Measurements from ENCODE around the gene SLC25A26. TPM values are rescaled to one million over a fixed set of nuclear protein-coding genes. Genes with fewer than 3 reads are reported as not detected.

The SLC25A26 gene
- total RNA-seq, 4 donors from 2014 or later, result 20.1 to 44.4 (median 23.2) TPM

- Histone ChIP-seq H3K9me3 (no peaks in the 10 kb centered on the region), H3K4me1 (peaks cover 0 to 86% (median 24%) of the 10 kb centered on the region in 4 donors), H3K36me3 (peaks cover 0 to 34% (median 0%) of the 10 kb centered on the region in 3 donors), H3K27ac (no peak overlapping the region), H3K27me3 (no peaks in the 10 kb centered on the region), H3K4me3 (no peak overlapping the region)
- 49 to 51% methylated on average over 2 of the region's 2 CpGs for WGBS, 2 donors
- no peak for DNase-seq (ENCODE audit: low spot score in 2 of 2)
- no peak for TF ChIP-seq EP300 (IDR thresholded peaks at IDR 0.05)
- TF ChIP-seq, protein P1, sequence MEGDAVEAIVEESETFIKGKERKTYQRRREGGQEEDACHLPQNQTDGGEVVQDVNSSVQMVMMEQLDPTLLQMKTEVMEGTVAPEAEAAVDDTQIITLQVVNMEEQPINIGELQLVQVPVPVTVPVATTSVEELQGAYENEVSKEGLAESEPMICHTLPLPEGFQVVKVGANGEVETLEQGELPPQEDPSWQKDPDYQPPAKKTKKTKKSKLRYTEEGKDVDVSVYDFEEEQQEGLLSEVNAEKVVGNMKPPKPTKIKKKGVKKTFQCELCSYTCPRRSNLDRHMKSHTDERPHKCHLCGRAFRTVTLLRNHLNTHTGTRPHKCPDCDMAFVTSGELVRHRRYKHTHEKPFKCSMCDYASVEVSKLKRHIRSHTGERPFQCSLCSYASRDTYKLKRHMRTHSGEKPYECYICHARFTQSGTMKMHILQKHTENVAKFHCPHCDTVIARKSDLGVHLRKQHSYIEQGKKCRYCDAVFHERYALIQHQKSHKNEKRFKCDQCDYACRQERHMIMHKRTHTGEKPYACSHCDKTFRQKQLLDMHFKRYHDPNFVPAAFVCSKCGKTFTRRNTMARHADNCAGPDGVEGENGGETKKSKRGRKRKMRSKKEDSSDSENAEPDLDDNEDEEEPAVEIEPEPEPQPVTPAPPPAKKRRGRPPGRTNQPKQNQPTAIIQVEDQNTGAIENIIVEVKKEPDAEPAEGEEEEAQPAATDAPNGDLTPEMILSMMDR (IDR thresholded peaks at IDR 0.05), result no peak
- no peak for TF ChIP-seq POLR2A (IDR thresholded peaks at IDR 0.05)
These were observed 176.9 kb downstream of the SLC25A26 start for GRCh38 chr3:66397745-66398144.

GRCh38 chr3:66398228-66399025 is 177.6 kb downstream of the SLC25A26 start:
- WGBS, 2 donors, result 78 to 79% methylated on average over 9 of the region's 9 CpGs
- no peak for DNase-seq (ENCODE audit: low spot score in 2 of 2)
- H3K27me3 ChIP-seq, result no peaks in the 10 kb centered on the region
- H3K4me3 ChIP-seq, result no peak overlapping the region
- no peaks in the 10 kb centered on the region for H3K9me3 ChIP-seq
- peaks cover 0 to 30% (median 0%) of the 10 kb centered on the region in 3 donors for H3K36me3 ChIP-seq
- TF ChIP-seq, protein P1 (IDR thresholded peaks at IDR 0.05), result no peak
- no peak for TF ChIP-seq EP300 (IDR thresholded peaks at IDR 0.05)
- TF ChIP-seq POLR2A (IDR thresholded peaks at IDR 0.05), result no peak
- H3K27ac ChIP-seq, result peak overlapping the region in 1 of 4 donors; percentile 19
- H3K4me1 ChIP-seq, result peaks cover 0 to 86% (median 27%) of the 10 kb centered on the region in 4 donors

- WGBS, 2 donors, result 80 to 86% methylated on average over 10 of the region's 10 CpGs
- H3K4me1 ChIP-seq, result peaks cover 0 to 82% (median 27%) of the 10 kb centered on the region in 4 donors
- no peak overlapping the region for H3K4me3 ChIP-seq
- no peaks in the 10 kb centered on the region for H3K27me3 ChIP-seq
- no peak for TF ChIP-seq EP300 (IDR thresholded peaks at IDR 0.05)
- no peak for TF ChIP-seq POLR2A (IDR thresholded peaks at IDR 0.05)
- TF ChIP-seq, protein P1 (IDR thresholded peaks at IDR 0.05), result no peak
- H3K36me3 ChIP-seq, result peaks cover 0 to 34% (median 0%) of the 10 kb centered on the region in 3 donors
- no peaks in the 10 kb centered on the region for H3K9me3 ChIP-seq
- H3K27ac ChIP-seq, result peak overlapping the region in 2 of 4 donors; percentile 70 to 79
- DNase-seq (ENCODE audit: low spot score in 2 of 2), result no peak
These were observed 178.9 kb downstream of the SLC25A26 start for GRCh38 chr3:66399529-66400232.

GRCh38 chr3:66400411-66401156 is 179.8 kb downstream of the SLC25A26 start:
- peaks cover 0 to 40% (median 0%) of the 10 kb centered on the region in 3 donors for H3K36me3 ChIP-seq
- H3K4me3 ChIP-seq, result no peak overlapping the region
- peak overlapping the region in 2 of 4 donors; percentile 70 to 79 for H3K27ac ChIP-seq
- no peaks in the 10 kb centered on the region for H3K27me3 ChIP-seq
- no peaks in the 10 kb centered on the region for H3K9me3 ChIP-seq
- peaks cover 0 to 80% (median 27%) of the 10 kb centered on the region in 4 donors for H3K4me1 ChIP-seq
- WGBS, 2 donors, result 49 to 52% methylated on average over 15 of the region's 15 CpGs
- TF ChIP-seq POLR2A (IDR thresholded peaks at IDR 0.05) (no peak), EP300 (IDR thresholded peaks at IDR 0.05) (no peak)
- TF ChIP-seq, protein P1 (IDR thresholded peaks at IDR 0.05), result no peak
- no peak for DNase-seq (ENCODE audit: low spot score in 2 of 2)

Data from tibial nerve (tissue), 4 donors.